RPMI8226 (cell line): ENCODE results near the gene LRP11.
"Not testable (repeated sequence)": the region's sequence is repeated elsewhere in the genome, so short reads cannot be mapped to it uniquely, and the experiment has no call there.

Experiments used
- DNase-seq: peaks from one replicate; pipeline ENCODE4 v3.0.0-alpha.2; 2015

LRP11 gene

GRCh38 chr6:149863698-149864577, at the start of gene LRP11:
TSS of gene LRP11 (minus strand) at chr6:149864359. CDS start at chr6:149864020, 339 bp downstream.
- peak; percentile 87 for DNase-seq

GRCh38 chr6:149913540-149914240, 49.5 kb upstream of the LRP11 start:
- DNase-seq, result no peak

GRCh38 chr6:149913085-149913484, 48.9 kb upstream of the LRP11 start:
- no peak for DNase-seq

GRCh38 chr6:149912680-149913079, 48.5 kb upstream of the LRP11 start:
- not testable (repeated sequence) for DNase-seq

- DNase-seq, result no peak
Observed at GRCh38 chr6:149910721-149911151, 46.6 kb upstream of the LRP11 start.

GRCh38 chr6:149909701-149910470, 45.7 kb upstream of the LRP11 start:
- no peak for DNase-seq

- not testable (repeated sequence) for DNase-seq
Observed at GRCh38 chr6:149908480-149908879, 44.3 kb upstream of the LRP11 start.

GRCh38 chr6:149907317-149907716, 43.2 kb upstream of the LRP11 start:
- no peak for DNase-seq

GRCh38 chr6:149906405-149906804, 42.2 kb upstream of the LRP11 start:
- no peak for DNase-seq

- DNase-seq, result no peak
Observed at GRCh38 chr6:149905911-149906371, 41.8 kb upstream of the LRP11 start.

GRCh38 chr6:149905371-149905910, 41.3 kb upstream of the LRP11 start:
- no peak for DNase-seq

GRCh38 chr6:149904661-149905370, 40.7 kb upstream of the LRP11 start:
- peak; percentile 46 for DNase-seq

- DNase-seq, result no peak
Observed at GRCh38 chr6:149903938-149904611, 39.9 kb upstream of the LRP11 start.

- no peak for DNase-seq
Observed at GRCh38 chr6:149901444-149902140, 37.4 kb upstream of the LRP11 start.

GRCh38 chr6:149900620-149901443, 36.7 kb upstream of the LRP11 start:
- no peak for DNase-seq

GRCh38 chr6:149899926-149900619, 35.9 kb upstream of the LRP11 start:
- DNase-seq, result no peak

- no peak for DNase-seq
Observed at GRCh38 chr6:149899486-149899885, 35.3 kb upstream of the LRP11 start.

- no peak for DNase-seq
Observed at GRCh38 chr6:149898966-149899365, 34.8 kb upstream of the LRP11 start.
